H1 (cell line): Measurements from ENCODE around the gene FABP7. TPM values are rescaled to one million over a fixed set of nuclear protein-coding genes. Genes with fewer than 3 reads are reported as not detected.

Experiments used
- CTCF ChIA-PET: fragments of 300-600 bp; sonication (Branson Sonifier 250); formaldehyde crosslinking; loops from one replicate; lab custom pipeline; 2021; ENCODE audit not compliant: partially characterized antibody; lab: Charles Lee
- POLR2A ChIA-PET: fragments of 300-600 bp; sonication (Branson Sonifier 250); formaldehyde crosslinking; loops from one replicate; lab custom pipeline; 2021; ENCODE audit warnings: inconsistent platforms; ENCODE audit not compliant: partially characterized antibody; lab: Charles Lee
- DNase-seq, 2 experiments: peaks; one replicate each; pipeline versions ENCODE4 v3.0.0 to v3.0.0-alpha.2; 2010 to 2022; ENCODE audit warnings: low spot score in 2 of 2, low read depth in 1 of 2, mixed read lengths in 1 of 2
- FAIRE-seq: peaks from 2 replicates; lab custom pipeline; 2011; peaks lifted over from hg19 to GRCh38; lab: Jason Lieb, UNC
- H2AFZ ChIP-seq: 2 replicates; pipeline ENCODE4 v1.8.1; 2012; ENCODE audit warnings: low read length, inconsistent platforms
- H2AK5ac ChIP-seq: 2 replicates; pipeline ENCODE4 v1.6.1; 2013; ENCODE audit warnings: low read depth, low read length
- H2BK120ac ChIP-seq: replicated peaks from 2 replicates; pipeline ENCODE3; 2013; ENCODE audit warnings: low read depth, low read length, inconsistent platforms
- H2BK12ac ChIP-seq: 2 replicates; pipeline ENCODE4 v1.6.1; 2013; ENCODE audit warnings: low read depth, low read length
- H2BK15ac ChIP-seq: 2 replicates; pipeline ENCODE4 v1.6.1; 2013; ENCODE audit warnings: low read length
- H2BK20ac ChIP-seq: 2 replicates; pipeline ENCODE4 v1.6.1; 2013; ENCODE audit warnings: low read length
- H2BK5ac ChIP-seq: 2 replicates; pipeline ENCODE4 v1.6.1; 2013; ENCODE audit warnings: low read depth, low read length
- H3K14ac ChIP-seq: 2 replicates; pipeline ENCODE4 v1.6.1; 2013; ENCODE audit warnings: inconsistent platforms; ENCODE audit not compliant: insufficient read length
- H3K18ac ChIP-seq: 2 replicates; pipeline ENCODE4 v1.6.1; 2013; ENCODE audit warnings: low read length; ENCODE audit errors: extremely low read depth
- H3K23ac ChIP-seq: 2 replicates; pipeline ENCODE4 v1.6.1; 2013; ENCODE audit warnings: inconsistent platforms; ENCODE audit not compliant: insufficient read length
- H3K23me2 ChIP-seq: 2 replicates; pipeline ENCODE4 v1.6.1; 2013; ENCODE audit warnings: low read depth, low read length
- H3K27ac ChIP-seq: 2 replicates; pipeline ENCODE4 v1.6.1; 2011; ENCODE audit warnings: low read depth, low read length, inconsistent platforms
- H3K27me3 ChIP-seq, 4 experiments: replicated peaks in 1 of 4; 1 replicate in 1 of 4; 2 replicates in 3 of 4; pipeline versions ENCODE4 v1.6.1 to v1.8.1; 2011 to 2013; ENCODE audit warnings: low read length in 3 of 4, mild to moderate bottlenecking in 3 of 4, inconsistent platforms in 2 of 4, mixed read lengths in 2 of 4, moderate library complexity in 1 of 4; ENCODE audit not compliant: control insufficient read depth in 3 of 4, insufficient read depth in 3 of 4; ENCODE audit errors: extremely low read depth in 1 of 4
- H3K36me3 ChIP-seq, 4 experiments: 2 replicates each; pipeline versions ENCODE4 v1.6.1 to v1.8.1; 2011 to 2013; ENCODE audit warnings: mild to moderate bottlenecking in 4 of 4, low read length in 3 of 4, moderate library complexity in 2 of 4, control low read depth in 1 of 4, inconsistent platforms in 1 of 4; ENCODE audit not compliant: insufficient read depth in 4 of 4, control insufficient read depth in 2 of 4
- H3K4ac ChIP-seq: replicated peaks from 2 replicates; pipeline ENCODE3; 2013; ENCODE audit warnings: low read length, low read depth, mixed read lengths, inconsistent platforms; ENCODE audit not compliant: insufficient read length
- H3K4me1 ChIP-seq, 4 experiments: replicated peaks in 1 of 4; 1 replicate in 1 of 4; 2 replicates in 3 of 4; pipeline versions ENCODE4 v1.6.1 to v1.8.1; 2011 to 2013; ENCODE audit warnings: low read length in 3 of 4, inconsistent platforms in 2 of 4, mixed read lengths in 1 of 4; ENCODE audit not compliant: insufficient read depth in 4 of 4, control insufficient read depth in 3 of 4
- H3K4me2 ChIP-seq, 2 experiments: 2 replicates each; pipeline versions ENCODE4 v1.6.1 to v1.8.1; 2011 to 2013; ENCODE audit warnings: low read depth in 2 of 2, low read length in 2 of 2, control low read depth in 1 of 2, inconsistent platforms in 1 of 2, mild to moderate bottlenecking in 1 of 2; ENCODE audit not compliant: insufficient read depth in 1 of 2
- H3K4me3 ChIP-seq, 4 experiments: fragments of 200-600, 300-600 bp in 1 of 4; sonication (generic), shearing (Covaris generic), sonication (Bioruptor Twin) in 1 of 4; 2 replicates each; pipeline versions ENCODE4 v1.5.1 to v1.8.1; 2011 to 2016; ENCODE audit warnings: low read length in 4 of 4, low read depth in 3 of 4, control low read depth in 2 of 4, inconsistent platforms in 2 of 4, mild to moderate bottlenecking in 2 of 4, mixed read lengths in 1 of 4, moderate library complexity in 1 of 4; ENCODE audit not compliant: insufficient read depth in 2 of 4; ENCODE audit errors: extremely low read depth in 1 of 4
- H3K56ac ChIP-seq: replicated peaks from 2 replicates; pipeline ENCODE3; 2013; ENCODE audit warnings: low read depth, mild to moderate bottlenecking, mixed read lengths, low read length, inconsistent platforms; ENCODE audit not compliant: insufficient read length
- H3K79me1 ChIP-seq: 2 replicates; pipeline ENCODE4 v1.6.1; 2013; ENCODE audit warnings: low read depth, low read length, control low read depth
- H3K79me2 ChIP-seq, 2 experiments: 2 replicates each; pipeline versions ENCODE4 v1.6.1 to v1.8.1; 2012 to 2013; ENCODE audit warnings: low read length in 2 of 2, mild to moderate bottlenecking in 2 of 2, inconsistent platforms in 1 of 2; ENCODE audit not compliant: insufficient read depth in 2 of 2, control insufficient read depth in 1 of 2
- H3K9ac ChIP-seq, 4 experiments: replicated peaks in 1 of 4; 1 replicate in 1 of 4; 2 replicates in 3 of 4; pipeline versions ENCODE4 v1.6.1 to v1.8.1; 2011 to 2013; ENCODE audit warnings: low read depth in 3 of 4, low read length in 3 of 4, control low read depth in 2 of 4, mild to moderate bottlenecking in 2 of 4, moderate library complexity in 2 of 4, inconsistent platforms in 1 of 4; ENCODE audit errors: extremely low read depth in 1 of 4
- H3K9me3 ChIP-seq, 2 experiments: 2 replicates each; pipeline versions ENCODE4 v1.6.1 to v1.8.1; 2012 to 2013; ENCODE audit warnings: mild to moderate bottlenecking in 2 of 2, moderate library complexity in 2 of 2, control low read depth in 1 of 2, inconsistent platforms in 1 of 2, low read depth in 1 of 2, low read length in 1 of 2, mixed read lengths in 1 of 2; ENCODE audit not compliant: insufficient read depth in 2 of 2
- H4K20me1 ChIP-seq, 2 experiments: replicated peaks in 1 of 2; 2 replicates each; pipeline versions ENCODE3 to v1.8.1; 2011 to 2013; ENCODE audit warnings: inconsistent platforms in 2 of 2, low read length in 2 of 2, mild to moderate bottlenecking in 1 of 2; ENCODE audit not compliant: insufficient read depth in 2 of 2, control insufficient read depth in 1 of 2
- H4K5ac ChIP-seq: 2 replicates; pipeline ENCODE4 v1.6.1; 2013; ENCODE audit warnings: low read length, low read depth, mixed read lengths, inconsistent platforms; ENCODE audit not compliant: insufficient read length
- H4K8ac ChIP-seq: 2 replicates; pipeline ENCODE4 v1.8.0; 2013; ENCODE audit warnings: mild to moderate bottlenecking, moderate library complexity, low read length, inconsistent platforms; ENCODE audit not compliant: insufficient read depth; ENCODE audit errors: extremely low read depth
- H4K91ac ChIP-seq: replicated peaks from 2 replicates; pipeline ENCODE3; 2013; ENCODE audit warnings: low read length, mixed read lengths, inconsistent platforms; ENCODE audit not compliant: insufficient read length
- PHF8 ChIP-seq: fragments of 200-600 bp; sonication (generic); conservative IDR thresholded peaks from 2 replicates; pipeline ENCODE4 v1.7.1; 2012; ENCODE audit warnings: low read depth, mild to moderate bottlenecking, inconsistent platforms, low read length, moderate library complexity
- SP1 ChIP-seq: IDR thresholded peaks from 2 replicates; pipeline ENCODE4 v1.6.1; 2011; ENCODE audit warnings: low read depth, low read length
- SRF ChIP-seq: IDR thresholded peaks from 2 replicates; pipeline ENCODE4 v1.6.1; 2011; ENCODE audit warnings: mild to moderate bottlenecking, low read depth, low read length, moderate library complexity
- TBP ChIP-seq: IDR thresholded peaks from 2 replicates; pipeline ENCODE4 v1.6.1; 2011; ENCODE audit warnings: low read depth, low read length, improper control_type of control experiment
- ZNF274 ChIP-seq: IDR thresholded peaks from 2 replicates; pipeline ENCODE4 v1.7.0; 2012; ENCODE audit warnings: low read length, borderline replicate concordance; ENCODE audit errors: extremely low read depth
- WGBS, 2 experiments: shearing (Covaris generic) in 1 of 2; methylation state at CpG; one replicate each; pipeline versions ENCODE4 v1.1.6 to v1.1.7; 2013 to 2015; ENCODE audit warnings: low lambda C conversion rate in 2 of 2, mixed read lengths in 2 of 2, inconsistent platforms in 1 of 2, low coverage in 1 of 2, missing lambda C conversion rate in 1 of 2; ENCODE audit not compliant: insufficient replicate concordance in 2 of 2, insufficient coverage in 1 of 2, insufficient read length in 1 of 2; ENCODE audit errors: extremely low coverage in 1 of 2, missing lambda C conversion rate in 1 of 2; 5-methylcytosine and 5-hydroxymethylcytosine counted together
- polyA plus RNA-seq, 7 experiments: library from polyadenylated mRNA; depleted of rRNA in 3 of 7; stranded (reverse) in 5 of 7; unstranded in 2 of 7; fragments of >200 nt in 5 of 7; fragments of 200-250 nt in 2 of 7; gene quantifications; 1 replicate in 5 of 7; 2 replicates in 1 of 7; 4 replicates in 1 of 7; pipeline versions ENCODE4 v1.2.1 to v1.2.3, GENCODE V29; 2011 to 2013; ENCODE audit warnings: missing spikeins in 2 of 7, mixed read lengths in 2 of 7
- total RNA-seq: library from RNA; stranded (reverse); fragmentation: NEBNext Ultra II Directional; extraction: Animal tissue kit (Norgen Biotek cat#: 25700); gene quantifications from 2 replicates; pipeline ENCODE4 v1.2.1, GENCODE V29; 2021
- TF ChIP-seq, protein P1 (sequence below): IDR thresholded peaks from 2 replicates; pipeline ENCODE4 v1.6.1; 2011; ENCODE audit warnings: low read length, improper control_type of control experiment

Gene FABP7
- total and polyA plus RNA-seq, 2 of the 8 experiments (the other 6 are each of a cell fraction or from before 2014, with no cell fraction given): 10.6 to 13.1 TPM

DNA sequence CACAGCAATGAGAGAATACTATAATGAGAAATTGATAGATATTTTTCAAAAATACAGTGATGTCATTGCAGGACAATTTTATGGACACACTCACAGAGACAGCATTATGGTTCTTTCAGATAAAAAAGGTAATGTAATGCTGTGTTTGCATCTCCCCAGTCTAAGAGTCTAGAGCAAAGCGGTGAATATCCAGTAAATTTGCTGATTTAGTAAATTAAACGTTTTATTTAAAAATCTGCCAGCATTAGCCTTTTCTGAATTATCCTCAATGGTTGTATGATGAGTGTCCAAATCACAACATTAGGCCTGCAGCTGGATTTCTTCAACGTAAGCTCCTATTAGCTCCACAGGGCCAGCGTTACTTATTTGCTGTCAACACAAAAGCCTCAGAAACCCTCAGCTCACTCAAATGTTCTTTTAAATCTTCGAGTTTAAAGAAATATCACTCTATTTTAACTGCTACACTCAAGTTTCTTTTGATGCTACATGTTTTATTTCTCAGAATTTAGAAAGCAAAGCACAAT, 25.5 kb downstream of the FABP7 start:
- Histone ChIP-seq H3K4me3 (no peak overlapping the region), H2AK5ac (no peak overlapping the region), H3K14ac (no peak overlapping the region), H3K9ac (no peak overlapping the region), H4K20me1 (no peaks in the 10 kb centered on the region), H2BK20ac (no peak overlapping the region), H4K91ac (no peak overlapping the region), H3K79me2 (no peaks in the 10 kb centered on the region), H2AFZ (no peak overlapping the region), H3K23me2 (no peaks in the 10 kb centered on the region), H3K4me2 (no peak overlapping the region), H3K36me3 (no peaks in the 10 kb centered on the region; a peak in 1 of 8 replicates), H2BK15ac (no peak overlapping the region), H3K23ac (no peak overlapping the region), H2BK5ac (no peak overlapping the region), H2BK120ac (no peak overlapping the region), H3K56ac (no peak overlapping the region), H3K4ac (no peak overlapping the region), H2BK12ac (no peak overlapping the region), H4K5ac (no peak overlapping the region), H3K9me3 (no peaks in the 10 kb centered on the region), H4K8ac (no peak overlapping the region), H3K4me1 (no peaks in the 10 kb centered on the region), H3K27ac (no peak overlapping the region), H3K18ac (no peak overlapping the region), H3K79me1 (no peaks in the 10 kb centered on the region), H3K27me3 (no peaks in the 10 kb centered on the region)
- FAIRE-seq (no peak), DNase-seq (no peak)
- CTCF ChIA-PET: interaction anchor here (0.7 kb wide), 1 partner anchor 17 kb away, joined by 3 read pairs; no protein-coding TSS in a partner anchor
- POLR2A ChIA-PET: no interaction called here
- TF ChIP-seq, protein P1, sequence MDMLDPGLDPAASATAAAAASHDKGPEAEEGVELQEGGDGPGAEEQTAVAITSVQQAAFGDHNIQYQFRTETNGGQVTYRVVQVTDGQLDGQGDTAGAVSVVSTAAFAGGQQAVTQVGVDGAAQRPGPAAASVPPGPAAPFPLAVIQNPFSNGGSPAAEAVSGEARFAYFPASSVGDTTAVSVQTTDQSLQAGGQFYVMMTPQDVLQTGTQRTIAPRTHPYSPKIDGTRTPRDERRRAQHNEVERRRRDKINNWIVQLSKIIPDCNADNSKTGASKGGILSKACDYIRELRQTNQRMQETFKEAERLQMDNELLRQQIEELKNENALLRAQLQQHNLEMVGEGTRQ: no peak
- TF ChIP-seq SP1: no peak
- no peak for TF ChIP-seq PHF8
- TF ChIP-seq SRF: no peak
- TF ChIP-seq TBP: no peak
- no peak for TF ChIP-seq ZNF274
- WGBS, 2 experiments: 89% methylated on average over 5 of the region's 5 CpGs; no CpG with 5 or more reads in 1 of the 2 experiments
